HUDEP-2 (cell line): ENCODE data around the gene GPATCH8.
"Not testable (repeated sequence)": the region's sequence is repeated elsewhere in the genome, so short reads cannot be mapped to it uniquely, and the experiment has no call there.

Experiments
- DNase-seq, 76 experiments: peaks; one replicate each; lab custom pipeline; 2025; ENCODE audit not compliant: unreplicated experiment in 76 of 76; lab: John Stamatoyannopoulos, UW

Gene GPATCH8

GRCh38 chr17:44398692-44399691 is 104.2 kb downstream of the GPATCH8 start:
- no peak for DNase-seq

GRCh38 chr17:44397479-44398440 is 105.4 kb downstream of the GPATCH8 start:
- DNase-seq = no peak

- DNase-seq = no peak
These were observed 106.3 kb downstream of the GPATCH8 start for GRCh38 chr17:44396946-44397345.

- DNase-seq = no peak
These were observed 108.4 kb downstream of the GPATCH8 start for GRCh38 chr17:44394833-44395232.

GRCh38 chr17:44394112-44394511 is 109.1 kb downstream of the GPATCH8 start:
- DNase-seq = not testable (repeated sequence)

GRCh38 chr17:44390250-44390870 is 112.8 kb downstream of the GPATCH8 start:
- DNase-seq = no peak

- peak in 71 of 76 experiments; percentile 17 to 92 (median 66) for DNase-seq
These were observed 113.4 kb downstream of the GPATCH8 start for GRCh38 chr17:44389723-44390202.

GRCh38 chr17:44389281-44389680 is 113.9 kb downstream of the GPATCH8 start, which contains the start of gene ITGA2B:
ITGA2B (minus strand) TSS chr17:44389649; CDS start chr17:44389473, 176 bp downstream.
- peak in 6 of 76 experiments; percentile 34 to 66 (median 49) for DNase-seq

GRCh38 chr17:44387804-44388203 is 115.4 kb downstream of the GPATCH8 start:
- DNase-seq = peak in 60 of 76 experiments; percentile 13 to 81 (median 42)

- DNase-seq = no peak
These were observed 117.1 kb downstream of the GPATCH8 start for GRCh38 chr17:44386182-44386525.

GRCh38 chr17:44385287-44386181 is 117.7 kb downstream of the GPATCH8 start:
- DNase-seq = peak in 72 of 76 experiments; percentile 19 to 91 (median 76)

- DNase-seq = no peak
These were observed 118.4 kb downstream of the GPATCH8 start for GRCh38 chr17:44384823-44385286.

- DNase-seq = no peak
These were observed 118.9 kb downstream of the GPATCH8 start for GRCh38 chr17:44384281-44384822.

- no peak for DNase-seq
These were observed 119.3 kb downstream of the GPATCH8 start for GRCh38 chr17:44383861-44384260.

GRCh38 chr17:44383363-44383762 is 119.8 kb downstream of the GPATCH8 start:
- DNase-seq = no peak

GRCh38 chr17:44382917-44383316 is 120.3 kb downstream of the GPATCH8 start:
- DNase-seq = no peak

- DNase-seq = no peak
These were observed 121.3 kb downstream of the GPATCH8 start for GRCh38 chr17:44381810-44382305.

- no peak for DNase-seq
These were observed 122.4 kb downstream of the GPATCH8 start for GRCh38 chr17:44380767-44381166.

- DNase-seq = no peak
These were observed 123.3 kb downstream of the GPATCH8 start for GRCh38 chr17:44379887-44380286.
